GM21447 (cell line): ENCODE results near the gene MCCD1.
"Not testable (repeated sequence)": the region's sequence is repeated elsewhere in the genome, so short reads cannot be mapped to it uniquely, and the experiment has no call there.

ENCODE experiments used
- ATAC-seq: cut with Tn5 transposase; IDR thresholded peaks from one replicate; pipeline ENCODE4 v1.9.1; 2021; ENCODE audit not compliant: unreplicated experiment

The MCCD1 gene

DNA sequence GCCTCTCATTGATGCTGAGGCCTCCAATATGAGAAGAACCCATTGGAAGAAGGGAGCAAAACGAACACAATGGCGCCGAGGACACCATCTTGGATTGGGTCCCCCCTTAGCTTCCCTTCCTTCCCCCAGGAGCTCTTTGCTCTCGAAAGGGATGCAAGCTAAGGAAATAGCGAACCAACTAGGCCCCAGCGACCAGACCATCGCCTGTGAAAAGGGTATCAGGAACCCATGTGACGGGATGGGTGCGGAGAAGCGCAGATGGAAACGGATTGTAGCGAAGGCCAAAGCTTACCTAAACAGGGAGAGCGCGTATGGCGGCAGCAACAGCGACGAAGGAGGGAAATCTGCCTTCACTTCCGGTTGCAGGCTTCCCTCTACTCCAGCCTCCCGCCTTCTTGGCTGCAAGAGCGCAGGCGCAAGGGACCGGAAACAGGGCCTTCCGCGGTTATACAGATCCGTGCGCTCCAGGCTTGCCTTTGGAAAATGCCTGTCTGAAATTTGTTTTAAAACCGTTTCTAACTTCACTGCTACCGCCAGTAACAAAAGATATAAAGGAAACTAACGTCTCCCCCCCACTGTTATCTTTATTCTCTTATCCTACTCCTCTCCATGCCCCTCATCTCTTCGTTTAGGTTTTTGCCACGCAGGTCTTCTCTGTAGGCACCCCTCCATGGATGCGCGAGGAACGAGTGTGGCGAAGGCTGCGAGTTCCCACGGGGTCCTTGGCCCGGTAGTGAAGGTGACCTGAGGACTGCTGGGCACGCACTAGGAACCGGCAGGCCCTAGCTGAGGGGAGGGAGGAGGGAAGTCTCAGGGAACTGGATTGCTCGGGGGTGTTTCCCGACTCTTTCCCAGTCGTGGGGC lies 13.1 kb downstream of the MCCD1 start, which contains the start of gene DDX39B:
Gene DDX39B (minus strand): TSS at position 346 of the 864 bp plus-strand sequence. CDS start 1,471 bp downstream, outside the sequence.
- ATAC-seq, result peak; percentile 67

DNA sequence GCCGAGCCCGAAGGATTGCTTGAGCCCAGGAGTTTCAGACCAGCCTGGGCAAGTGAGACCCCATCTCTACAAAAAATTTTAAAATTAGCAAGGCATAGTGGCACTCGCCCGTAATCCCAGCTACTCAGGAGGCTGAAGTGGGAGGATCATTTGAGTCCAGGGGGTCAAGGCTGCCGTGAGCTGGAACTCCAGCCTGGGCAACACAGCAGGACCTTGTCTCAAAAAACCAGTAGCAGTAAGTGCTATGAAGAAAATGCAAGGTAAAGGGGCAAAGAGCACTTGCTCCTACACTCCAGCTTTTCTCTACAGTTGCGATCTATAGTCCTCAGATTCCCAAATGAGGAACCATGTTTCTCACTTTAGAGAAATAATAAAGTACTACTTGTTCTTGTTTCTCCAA lies 14.9 kb downstream of the MCCD1 start:
- ATAC-seq, result no peak

DNA sequence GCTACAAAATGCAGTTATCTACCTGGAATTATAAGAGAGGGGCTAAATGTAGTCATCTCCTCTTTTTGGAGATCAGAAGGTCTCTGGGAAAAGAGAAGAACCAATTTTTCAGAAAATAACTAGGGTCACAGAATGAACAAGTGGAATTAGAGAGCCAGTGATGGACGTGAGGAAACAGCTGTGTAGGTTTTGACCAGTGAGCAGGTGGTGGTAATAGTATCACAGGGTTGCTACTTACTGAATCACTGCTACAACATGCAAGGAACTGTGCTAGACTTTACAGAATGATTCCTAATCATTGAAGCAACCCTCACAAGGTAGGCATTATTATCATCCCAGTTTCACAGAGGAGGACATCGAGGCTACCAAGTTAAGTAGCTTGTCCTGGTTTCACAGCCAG lies 15.9 kb downstream of the MCCD1 start:
- ATAC-seq, result no peak

DNA sequence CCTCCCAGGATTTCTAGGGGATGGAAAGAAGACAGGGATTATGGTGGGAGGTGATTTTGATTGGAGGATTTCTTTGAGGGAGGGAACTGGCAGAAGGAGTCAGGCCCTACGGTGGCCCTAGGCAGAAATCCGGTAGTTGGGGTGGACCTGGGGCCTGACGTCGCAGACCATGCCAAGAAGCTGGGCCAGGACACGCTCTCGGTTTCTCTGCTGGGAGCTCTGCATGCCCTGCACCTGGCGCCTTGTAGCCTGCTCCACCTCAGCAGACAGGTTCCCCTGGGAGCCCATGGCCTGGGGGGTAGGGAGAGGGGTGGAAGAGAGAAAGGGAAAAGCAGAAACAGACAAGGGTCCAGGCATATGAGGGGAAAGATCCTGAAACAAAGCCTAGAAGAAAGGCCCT lies 16.5 kb downstream of the MCCD1 start:
- ATAC-seq, result no peak

DNA sequence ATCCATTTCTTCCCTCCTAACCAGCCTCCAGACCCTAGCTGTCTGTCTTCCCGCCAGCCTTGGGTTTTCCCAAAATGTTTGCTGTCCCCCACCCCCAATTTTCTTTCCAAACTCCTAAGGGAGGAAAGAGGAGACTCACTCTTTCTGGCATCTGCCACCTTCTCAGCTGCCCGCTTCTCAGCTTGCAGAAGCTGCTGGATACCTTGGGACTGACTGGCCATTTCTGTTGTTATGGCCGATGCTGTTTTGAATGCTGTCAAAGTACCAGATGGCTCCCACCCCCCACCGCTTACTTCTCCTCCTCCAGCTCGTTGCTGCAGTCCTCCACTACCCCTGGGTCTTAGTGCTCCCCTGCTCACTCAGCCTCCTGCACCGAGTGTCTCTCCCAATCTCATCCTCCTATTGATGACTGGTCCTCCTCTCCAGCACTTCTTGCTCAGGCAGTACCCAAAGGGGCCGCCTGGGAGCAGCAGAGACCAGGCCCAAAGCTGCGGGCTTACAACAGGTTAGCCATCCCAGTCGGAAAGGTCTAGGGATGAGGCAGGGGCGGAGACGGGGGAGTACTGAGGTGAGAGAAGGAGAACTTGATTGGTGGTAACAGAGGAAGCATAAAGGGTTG lies 17.7 kb downstream of the MCCD1 start, which contains the start of gene ATP6V1G2:
Gene ATP6V1G2 (minus strand): TSS at position 270 of the 619 bp plus-strand sequence. CDS start 49 bp downstream, at position 221.
- ATAC-seq, result peak; percentile 44

DNA sequence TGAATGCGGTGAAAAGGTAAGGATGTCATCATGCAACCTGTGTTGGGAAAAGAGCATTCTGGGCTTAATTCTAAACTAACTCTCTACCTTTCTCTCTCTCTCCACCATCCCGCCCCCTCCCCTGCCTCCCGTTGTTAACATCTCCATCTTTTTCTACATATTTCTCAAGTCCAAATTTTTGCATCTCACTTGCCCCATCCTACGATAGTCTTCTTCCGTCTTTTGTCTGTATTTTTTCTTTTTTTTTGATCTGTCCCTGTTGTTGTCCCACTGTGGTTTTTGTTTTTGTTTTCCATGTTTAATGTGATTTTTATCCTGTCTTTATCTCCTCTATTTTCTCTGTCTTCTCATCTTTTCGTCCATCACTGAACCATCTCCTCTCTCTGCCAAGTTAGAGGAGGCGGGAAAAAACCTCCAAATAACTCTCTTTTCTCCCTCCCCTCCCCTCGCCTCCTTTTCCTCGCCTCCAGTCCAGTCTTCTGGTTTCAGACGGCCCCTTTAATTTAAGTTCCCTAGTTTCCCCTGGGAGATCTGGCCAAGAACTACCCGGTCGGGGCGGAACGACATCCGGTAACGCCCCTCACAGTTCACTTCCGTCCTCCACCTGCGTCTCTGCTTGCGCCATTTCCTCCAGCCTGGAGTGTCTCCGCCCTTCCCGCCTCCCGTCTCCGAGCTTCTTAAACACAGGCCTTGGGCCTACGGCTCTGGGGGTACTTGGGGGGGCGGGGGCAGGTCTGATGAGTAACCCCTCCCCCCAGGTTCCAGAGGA lies 18.4 kb downstream of the MCCD1 start, which contains the start of gene NFKBIL1:
Gene NFKBIL1 (plus strand): TSS at position 651 of the 769 bp plus-strand sequence. CDS start 87 bp downstream, at position 738.
- ATAC-seq, result peak; percentile 65

DNA sequence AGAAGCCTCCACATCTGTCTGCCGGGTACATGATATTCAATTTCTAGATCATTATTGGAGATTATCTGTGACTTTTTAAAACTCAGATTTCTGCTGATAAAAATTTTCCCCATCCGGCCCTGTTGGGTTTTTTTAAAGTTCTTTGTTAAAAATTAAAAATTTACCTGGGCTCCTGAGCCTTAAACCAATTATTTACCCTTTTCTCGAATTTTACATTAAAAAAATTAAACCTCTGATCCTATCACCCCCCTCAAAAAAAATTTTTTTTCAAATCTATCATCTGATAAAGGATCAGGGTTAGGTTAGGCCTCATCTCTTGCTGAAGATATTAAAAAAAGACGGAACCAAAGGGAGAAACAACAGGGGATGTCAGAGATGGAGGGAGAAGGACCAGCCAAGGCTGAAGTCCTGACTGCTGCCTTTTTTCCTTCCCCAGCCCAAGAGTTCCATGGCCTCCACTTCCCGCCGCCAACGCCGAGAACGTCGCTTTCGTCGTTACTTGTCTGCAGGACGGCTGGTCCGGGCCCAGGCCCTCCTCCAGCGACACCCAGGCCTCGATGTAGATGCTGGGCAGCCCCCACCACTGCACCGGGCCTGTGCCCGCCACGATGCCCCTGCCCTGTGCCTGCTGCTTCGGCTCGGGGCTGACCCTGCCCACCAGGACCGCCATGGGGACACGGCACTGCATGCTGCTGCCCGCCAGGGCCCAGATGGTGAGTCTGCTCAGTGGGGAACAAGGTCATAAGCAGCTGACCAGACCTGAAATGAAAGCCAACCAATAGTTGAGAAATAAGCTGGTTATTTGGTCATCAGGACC lies 19.2 kb downstream of the MCCD1 start:
- ATAC-seq, result no peak

DNA sequence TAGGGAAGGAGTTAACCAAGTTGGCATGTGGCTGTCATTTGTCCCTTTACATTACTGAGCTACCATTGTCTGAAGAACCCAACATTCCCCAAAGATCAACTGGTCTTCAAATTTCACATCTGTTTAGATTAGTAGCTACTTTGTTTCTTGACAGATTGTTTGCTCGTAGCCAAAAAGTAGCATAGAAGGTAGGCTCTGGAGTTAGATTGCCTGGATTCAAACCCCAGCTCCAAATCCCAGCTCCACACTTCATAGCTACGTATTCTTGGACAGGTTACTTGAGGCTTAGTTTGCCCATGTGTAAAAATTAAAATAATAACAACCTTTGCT lies 19.7 kb downstream of the MCCD1 start:
- no peak for ATAC-seq

DNA sequence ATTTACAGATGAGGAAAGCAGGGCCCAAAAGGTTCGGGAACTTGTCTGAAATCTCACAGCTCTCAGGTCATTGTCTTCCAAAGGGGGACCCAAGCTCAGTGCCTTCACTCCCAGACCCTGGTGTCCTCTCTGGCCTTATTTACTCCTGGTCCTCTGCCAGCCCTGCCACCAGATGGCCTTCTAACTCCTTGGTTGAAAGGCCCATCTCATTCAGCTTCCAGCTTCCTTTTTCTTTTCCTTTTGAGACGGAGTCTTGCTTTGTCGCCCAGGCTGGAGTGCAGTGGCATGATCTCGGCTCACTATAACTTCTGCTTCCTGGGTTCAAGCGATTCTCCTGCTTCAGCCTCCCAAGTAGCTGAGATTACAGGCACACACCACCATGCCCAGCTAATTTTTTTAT lies 22.6 kb downstream of the MCCD1 start:
- not testable (repeated sequence) for ATAC-seq

DNA sequence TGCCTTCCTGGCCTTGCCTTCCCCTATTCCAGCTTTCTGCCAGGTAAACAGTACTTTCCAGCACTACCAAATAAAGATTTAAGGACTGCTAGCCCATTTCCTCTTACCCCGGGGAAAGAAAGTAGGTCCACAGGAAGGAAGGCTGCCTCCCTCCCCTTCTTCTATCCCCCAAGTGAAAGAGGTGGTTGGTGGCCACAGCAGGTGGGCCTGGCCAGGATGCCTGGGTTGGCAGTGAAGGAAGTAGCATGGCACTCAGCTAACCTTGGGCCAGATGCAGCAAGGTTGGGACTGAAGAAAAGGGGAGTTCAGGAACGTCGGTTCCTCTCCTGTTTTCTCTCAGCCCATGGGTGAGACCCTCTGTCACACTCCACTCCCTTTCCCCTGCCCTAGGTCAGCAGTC lies 27.5 kb downstream of the MCCD1 start:
- ATAC-seq, result no peak

DNA sequence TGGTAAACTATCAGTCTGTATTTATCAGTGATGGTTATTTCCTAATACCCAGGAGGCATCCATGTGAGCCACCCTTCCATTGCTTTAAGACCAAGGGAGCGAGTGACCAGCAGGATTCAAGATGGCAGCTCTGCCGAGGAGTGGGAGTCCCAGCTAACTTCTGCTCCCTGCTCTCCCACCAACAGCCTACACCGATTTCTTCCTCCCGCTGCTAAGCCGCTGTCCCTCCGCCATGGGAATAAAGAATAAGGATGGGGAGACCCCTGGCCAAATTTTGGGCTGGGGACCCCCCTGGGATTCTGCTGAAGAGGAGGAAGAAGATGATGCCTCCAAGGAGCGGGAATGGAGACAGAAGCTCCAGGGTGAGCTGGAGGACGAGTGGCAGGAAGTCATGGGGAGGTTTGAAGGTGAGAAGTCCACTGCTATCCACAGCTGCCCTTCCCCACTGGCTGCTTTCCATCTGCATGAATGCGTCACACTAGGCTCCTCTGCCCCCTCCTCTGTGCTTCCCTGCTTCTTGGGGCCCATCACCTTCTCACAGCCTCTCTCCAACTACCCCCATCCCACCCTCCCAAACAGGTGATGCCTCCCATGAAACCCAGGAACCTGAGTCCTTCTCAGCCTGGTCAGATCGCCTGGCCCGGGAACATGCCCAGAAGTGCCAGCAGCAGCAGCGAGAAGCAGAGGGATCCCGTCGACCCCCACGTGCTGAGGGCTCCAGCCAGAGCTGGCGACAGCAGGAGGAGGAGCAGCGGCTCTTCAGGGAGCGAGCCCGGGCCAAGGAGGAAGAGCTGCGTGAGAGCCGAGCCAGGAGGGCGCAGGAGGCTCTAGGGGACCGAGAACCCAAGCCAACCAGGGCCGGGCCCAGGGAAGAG lies 28.9 kb downstream of the MCCD1 start:
- ATAC-seq, result no peak

DNA sequence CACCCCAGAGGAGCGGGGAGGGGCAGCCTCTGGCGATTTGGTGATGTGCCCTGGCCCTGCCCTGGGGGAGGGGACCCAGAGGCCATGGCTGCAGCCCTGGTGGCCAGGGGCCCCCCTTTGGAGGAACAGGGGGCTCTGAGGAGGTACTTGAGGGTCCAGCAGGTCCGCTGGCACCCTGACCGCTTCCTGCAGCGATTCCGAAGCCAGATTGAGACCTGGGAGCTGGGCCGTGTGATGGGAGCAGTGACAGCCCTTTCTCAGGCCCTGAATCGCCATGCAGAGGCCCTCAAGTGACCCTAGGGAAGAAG lies 29.5 kb downstream of the MCCD1 start:
- no peak for ATAC-seq

DNA sequence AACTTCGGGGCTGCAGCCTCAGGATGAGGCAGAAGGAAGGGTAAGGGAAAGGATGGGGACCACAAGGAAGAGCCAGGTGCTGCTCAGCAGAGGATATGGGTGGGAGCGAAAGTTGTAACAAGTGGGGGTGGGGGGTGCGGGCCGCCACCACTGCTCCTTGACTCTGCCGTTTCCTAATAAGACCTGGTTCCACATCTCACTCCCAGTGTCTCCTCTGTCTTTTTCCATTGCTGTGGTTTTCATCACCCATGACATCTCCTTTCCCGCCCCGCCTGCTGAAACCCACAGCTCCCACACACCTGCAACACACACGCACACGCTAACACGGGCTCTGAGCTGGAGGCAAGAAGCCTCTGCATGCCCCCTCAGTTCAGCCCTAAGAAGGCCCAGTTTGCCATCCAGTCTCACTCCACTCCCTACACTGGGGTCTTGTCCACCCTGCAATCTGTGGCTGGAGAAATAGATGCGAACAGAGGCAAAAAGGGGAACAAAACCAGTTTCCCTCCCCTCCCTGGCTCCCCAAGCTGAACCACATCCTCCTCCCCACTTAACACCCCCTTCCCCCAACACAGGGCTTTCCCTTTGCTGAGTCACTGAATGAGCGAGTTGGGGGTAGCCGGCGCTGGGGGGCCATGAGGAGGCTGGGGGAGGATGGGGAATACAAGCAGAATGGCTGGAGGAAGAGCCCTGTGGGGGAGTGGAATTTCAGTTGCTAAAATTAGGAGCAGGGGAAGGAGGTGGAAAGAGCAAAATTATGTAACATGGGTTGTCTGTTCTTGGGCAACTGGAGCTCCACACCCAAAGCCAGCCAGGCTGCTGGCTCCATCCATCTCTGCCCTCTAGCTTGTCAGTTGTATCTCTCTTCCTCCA lies 30.1 kb downstream of the MCCD1 start:
- no peak for ATAC-seq

DNA sequence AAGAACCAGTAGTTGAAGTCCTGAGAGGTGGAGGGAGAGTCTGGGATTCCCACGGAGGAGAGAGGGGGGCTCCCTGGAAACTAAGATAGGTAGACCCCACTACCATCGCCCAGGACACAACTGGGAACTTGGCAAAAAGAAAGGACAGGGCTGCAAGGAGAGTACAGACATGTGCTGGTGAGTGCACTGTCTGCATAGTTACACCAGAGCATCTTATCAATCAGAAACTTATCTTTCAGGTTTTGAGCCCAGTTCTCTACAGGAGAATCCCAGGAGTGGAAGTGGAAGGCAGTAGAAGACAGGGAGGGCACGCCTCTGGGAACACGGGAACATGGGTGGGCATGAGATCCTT lies 30.8 kb downstream of the MCCD1 start:
- peak; percentile 1 for ATAC-seq

DNA sequence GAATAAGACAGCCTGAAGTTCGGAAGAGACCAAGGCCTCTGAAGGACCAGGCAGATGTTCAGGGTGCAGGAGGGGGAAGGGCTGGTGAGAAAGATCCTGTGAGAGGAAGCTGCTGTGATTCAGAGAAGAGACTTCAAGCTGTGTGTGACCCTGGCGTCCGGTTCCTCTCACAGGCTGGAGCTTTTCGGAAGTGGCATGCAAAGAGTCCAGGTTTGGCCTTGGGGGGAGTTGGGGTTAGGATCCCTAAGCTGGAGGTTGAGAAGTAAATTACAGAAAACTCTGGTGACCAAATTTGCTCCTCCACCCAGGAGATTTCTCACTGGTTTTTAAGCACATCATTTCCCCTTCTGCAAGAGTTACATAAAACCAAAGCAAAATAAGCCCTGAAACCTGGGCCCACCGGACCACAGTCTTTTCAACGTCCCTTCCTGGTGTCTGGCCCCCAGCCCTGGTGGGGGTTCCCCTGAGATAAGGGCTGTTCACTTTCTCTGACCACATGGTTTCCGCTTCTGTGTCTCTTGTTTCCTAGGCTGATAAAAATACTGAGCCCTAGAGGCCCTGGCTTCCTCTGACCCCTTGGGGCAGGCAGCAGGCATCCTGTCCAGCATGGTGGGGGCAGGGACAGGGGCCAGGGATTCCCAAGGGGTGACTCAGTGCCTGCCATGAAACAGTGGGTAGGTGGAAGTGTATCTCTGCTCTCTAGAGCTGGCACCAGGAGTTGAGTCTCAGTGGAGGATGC lies 31.4 kb downstream of the MCCD1 start:
- peak; percentile 62 for ATAC-seq

DNA sequence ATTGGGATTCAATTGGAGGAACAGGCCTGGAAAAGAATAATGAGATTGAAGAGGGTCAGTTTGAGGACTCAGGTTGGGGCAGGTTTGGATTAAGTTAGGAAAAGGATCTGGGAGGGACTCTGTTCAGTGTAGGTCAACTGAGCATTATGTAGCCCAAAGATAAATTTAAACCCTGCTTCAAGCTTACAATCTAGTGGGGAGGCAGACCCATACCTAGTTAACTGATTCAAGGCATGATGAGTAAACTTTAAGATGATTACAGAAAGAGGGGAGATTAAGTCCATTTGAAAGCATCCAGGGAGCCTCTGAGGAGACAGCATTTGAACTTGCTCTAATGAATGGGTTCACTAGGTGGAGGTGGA lies 31.9 kb downstream of the MCCD1 start:
- no peak for ATAC-seq

DNA sequence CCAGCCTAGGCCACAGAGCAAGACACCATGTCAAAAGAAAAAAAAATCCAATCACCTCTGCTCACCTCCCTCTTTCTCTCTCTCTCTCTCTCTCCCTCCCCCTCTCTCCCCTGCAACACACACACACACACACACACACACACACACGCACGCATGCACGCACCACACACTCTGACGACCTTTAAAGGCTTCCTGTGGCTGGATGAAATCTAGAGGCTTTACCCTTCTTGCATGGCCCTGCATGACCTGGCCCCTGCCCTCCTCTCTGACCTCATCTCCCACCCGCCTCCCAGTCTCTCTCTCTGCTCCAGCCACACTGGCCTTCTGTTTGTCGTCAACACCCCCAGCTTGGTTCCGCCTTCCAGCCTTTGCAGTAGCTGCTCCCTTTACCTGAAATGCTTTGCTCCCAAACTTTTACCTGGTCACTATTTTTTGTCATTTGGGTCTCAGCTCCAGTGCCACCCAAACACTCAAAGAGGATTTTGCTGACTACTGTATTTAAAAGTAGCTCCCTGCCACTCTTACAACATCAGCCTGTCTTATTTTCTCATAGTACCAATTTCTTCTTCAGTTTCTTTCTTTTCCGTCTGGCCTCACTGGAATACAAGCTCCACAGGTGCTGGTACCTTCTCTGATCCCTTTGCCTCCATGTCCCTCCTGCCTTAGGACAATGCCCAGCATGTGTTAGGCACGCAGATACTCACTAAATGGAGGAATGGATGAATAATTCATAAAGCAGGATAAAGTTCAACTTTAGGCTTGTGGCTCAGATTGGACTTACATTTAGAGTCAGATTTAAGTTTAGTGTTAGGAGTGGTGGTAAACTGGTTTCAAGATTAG lies 39.0 kb downstream of the MCCD1 start:
- no peak for ATAC-seq
